Endothelial cell of umbilical vein (primary cell): ENCODE measurements around the gene FOLR3. TPM values are rescaled to one million over a fixed set of nuclear protein-coding genes. Genes with fewer than 3 reads are reported as not detected.

Source experiments
- BruUV-seq: library from RNA; stranded (reverse); fragments of 400-500 nt; replicated peaks from 2 replicates; lab custom pipeline; 2021; lab: Mats Ljungman, UMichigan
- CTCF ChIA-PET: fragments of 300-600, 350-600 bp; sonication (Branson Sonifier 250); formaldehyde crosslinking; loops from one replicate; lab custom pipeline; 2021; ENCODE audit warnings: antibody characterized with exemption, inconsistent platforms; lab: Charles Lee
- POLR2A ChIA-PET: fragments of 300-600, 350-600 bp; sonication (Branson Sonifier 250); formaldehyde crosslinking; loops from one replicate; lab custom pipeline; 2021; ENCODE audit warnings: antibody characterized with exemption, inconsistent platforms; lab: Charles Lee
- DNase-seq: peaks from one replicate; pipeline ENCODE4 v3.0.0-alpha.2; 2011; ENCODE audit warnings: low read depth, low spot score
- FAIRE-seq: peaks from 2 replicates; lab custom pipeline; 2011; peaks lifted over from hg19 to GRCh38; lab: Jason Lieb, UNC
- H2AFZ ChIP-seq: 2 replicates; pipeline ENCODE4 v1.6.0; 2012; ENCODE audit warnings: low read depth, low read length, control low read depth, inconsistent platforms
- H3K27ac ChIP-seq: 2 replicates; pipeline ENCODE4 v1.5.1; 2011; ENCODE audit warnings: low read depth, mild to moderate bottlenecking, control low read depth, low read length, moderate library complexity; ENCODE audit not compliant: insufficient read depth
- H3K27me3 ChIP-seq, 2 experiments: 2 replicates each; pipeline versions ENCODE4 v1.6.0 to v1.6.1; 2011; ENCODE audit warnings: low read length in 2 of 2, mixed read lengths in 1 of 2; ENCODE audit not compliant: control insufficient read depth in 2 of 2, insufficient read depth in 2 of 2
- H3K36me3 ChIP-seq, 2 experiments: 2 replicates in 1 of 2; 3 replicates in 1 of 2; pipeline ENCODE4 v1.5.1; 2011; ENCODE audit warnings: low read length in 2 of 2, mild to moderate bottlenecking in 1 of 2, moderate library complexity in 1 of 2; ENCODE audit not compliant: control insufficient read depth in 2 of 2, insufficient read depth in 2 of 2; ENCODE audit errors: extremely low read depth in 1 of 2
- H3K4me1 ChIP-seq: 3 replicates; pipeline ENCODE4 v1.5.1; 2011; ENCODE audit warnings: mild to moderate bottlenecking, low read length; ENCODE audit not compliant: control insufficient read depth, insufficient read depth; ENCODE audit errors: extremely low read depth
- H3K4me2 ChIP-seq: 2 replicates; pipeline ENCODE4 v1.6.1; 2011; ENCODE audit warnings: low read length, control low read depth, mixed read lengths; ENCODE audit not compliant: insufficient read depth
- H3K4me3 ChIP-seq, 3 experiments: fragments of 200-600 bp in 1 of 3; sonication (generic), shearing (Covaris generic) in 1 of 3; replicated peaks in 1 of 3; 2 replicates each; pipeline ENCODE4 v1.5.1; 2011 to 2016; ENCODE audit warnings: control low read depth in 3 of 3, low read length in 3 of 3, mild to moderate bottlenecking in 2 of 3, inconsistent platforms in 1 of 3, low read depth in 1 of 3, moderate library complexity in 1 of 3; ENCODE audit not compliant: insufficient read depth in 1 of 3
- H3K79me2 ChIP-seq: 2 replicates; pipeline ENCODE4 v1.6.0; 2012; ENCODE audit warnings: low read length, inconsistent platforms; ENCODE audit not compliant: control insufficient read depth, insufficient read depth
- H3K9ac ChIP-seq: replicated peaks from 2 replicates; pipeline ENCODE3; 2011; ENCODE audit warnings: low read length, control low read depth; ENCODE audit not compliant: insufficient read depth; ENCODE audit errors: extremely low read depth
- H3K9me1 ChIP-seq: replicated peaks from 3 replicates; pipeline ENCODE4 v1.6.0; 2011; ENCODE audit warnings: mild to moderate bottlenecking, low read length; ENCODE audit not compliant: control insufficient read depth, insufficient read depth; ENCODE audit errors: extremely low read depth
- H3K9me3 ChIP-seq: replicated peaks from 2 replicates; pipeline ENCODE4 v1.5.1; 2012; ENCODE audit warnings: low read length, inconsistent platforms; ENCODE audit not compliant: control insufficient read depth, insufficient read depth
- H4K20me1 ChIP-seq: replicated peaks from 2 replicates; pipeline ENCODE3; 2011; ENCODE audit warnings: mild to moderate bottlenecking, low read length; ENCODE audit not compliant: control insufficient read depth, insufficient read depth; ENCODE audit errors: extremely low read depth
- JUN ChIP-seq: IDR thresholded peaks from 2 replicates; pipeline ENCODE4 v1.6.1; 2011; ENCODE audit warnings: borderline replicate concordance, low read depth; ENCODE audit not compliant: insufficient read length, insufficient read depth
- MAX ChIP-seq: IDR thresholded peaks from 2 replicates; pipeline ENCODE4 v1.6.1; 2011; ENCODE audit not compliant: insufficient read depth, insufficient read length
- POLR2A ChIP-seq: IDR thresholded peaks from 2 replicates; pipeline ENCODE4 v1.6.1; 2012; ENCODE audit warnings: low read depth, mild to moderate bottlenecking, control low read depth, low read length
- POLR2AphosphoS5 ChIP-seq: IDR thresholded peaks from 2 replicates; pipeline ENCODE4 v1.6.1; 2012; ENCODE audit warnings: low read depth, mild to moderate bottlenecking, control low read depth, low read length, moderate library complexity; ENCODE audit not compliant: insufficient read depth
- dilution Hi-C: fragments of 300-500 bp; cut with MboI; formaldehyde crosslinking; loops from one replicate; pipeline ENCODE4 v1.15.0; 2019; ENCODE audit warnings: low sequenced_read_pairs; ENCODE audit not compliant: extremely low pct_ligation_motif_present
- intact Hi-C: fragments of 100-400 bp; cut with micrococcal nuclease; formaldehyde crosslinking; loops from one replicate; pipeline ENCODE4 v1.10.0; 2022
- polyA plus RNA-seq, 4 experiments: library from polyadenylated mRNA; depleted of rRNA in 3 of 4; stranded (reverse) in 3 of 4; unstranded in 1 of 4; fragments of >200 nt; gene quantifications; 2 replicates each; pipeline versions ENCODE4 v1.2.1 to v1.2.3, GENCODE V29; 2011 to 2012; ENCODE audit warnings: missing spikeins in 1 of 4
- total RNA-seq: library from RNA; stranded (reverse); gene quantifications from 2 replicates; pipeline ENCODE4 v1.2.3, GENCODE V29; 2021
- TF ChIP-seq, protein P1 (sequence below), 2 donors: IDR thresholded peaks; 1 replicate in 1 of 2; 2 replicates in 1 of 2; pipeline ENCODE4 v1.5.1; 2011; ENCODE audit warnings: low read length in 2 of 2, mild to moderate bottlenecking in 2 of 2, moderate library complexity in 2 of 2, control low read depth in 1 of 2, inconsistent platforms in 1 of 2, low read depth in 1 of 2; ENCODE audit not compliant: insufficient read depth in 1 of 2; ENCODE audit errors: extremely low read depth in 1 of 2

FOLR3 gene
- total and polyA plus RNA-seq, 2 donors (not counting 3 experiments of a cell fraction or from before 2014, with no cell fraction given), result not detected

DNA sequence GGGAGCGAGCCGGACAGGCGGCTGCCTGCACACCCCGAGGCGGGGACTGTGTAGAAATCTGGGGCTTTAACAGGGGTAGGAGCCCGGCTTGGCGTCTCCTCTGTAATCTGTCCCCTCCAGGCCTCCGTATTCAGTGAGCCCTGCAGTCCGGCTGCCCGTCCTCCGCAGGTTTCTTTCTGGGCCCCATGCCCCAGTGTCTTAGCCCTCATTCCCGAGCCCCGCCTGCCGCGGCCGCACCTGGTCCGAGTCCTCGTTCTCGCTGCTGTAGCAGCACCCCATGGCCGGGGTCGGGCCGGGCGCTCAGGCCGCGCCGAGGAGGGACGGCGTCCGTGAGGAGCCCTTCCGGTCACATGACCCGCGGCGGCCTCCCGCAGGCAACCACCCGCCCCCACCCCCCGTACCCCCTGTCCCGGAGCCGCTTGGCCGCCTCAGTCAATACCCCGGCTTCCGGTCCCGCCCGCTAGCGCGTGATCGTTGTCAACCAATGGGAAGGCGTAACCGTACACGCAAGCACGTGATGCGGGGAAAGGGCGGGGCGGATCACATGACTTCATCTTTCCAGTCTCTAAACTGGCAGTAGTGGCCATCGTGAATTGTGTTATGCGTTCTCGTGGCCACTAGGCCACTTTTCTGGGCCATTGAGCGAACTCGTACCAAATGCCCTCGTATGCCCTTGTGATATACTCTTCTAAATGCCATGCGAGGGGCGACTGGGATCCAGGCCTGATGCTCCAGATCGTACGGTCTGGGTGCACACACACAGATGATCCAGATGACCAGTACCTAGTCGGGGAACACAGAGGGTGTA lies 32.4 kb upstream of the FOLR3 start, which contains the start of gene LAMTOR1:
Gene LAMTOR1, minus strand, starts transcription at position 352 of the 808 bp plus-strand sequence. Its CDS starts 73 bp downstream, at position 279.
- Histone ChIP-seq H3K4me3 (peak within 1 kb of the TSS; percentile 74 to 97 (median 86)), H3K27me3 (no peaks in the 10 kb centered on the region), H3K4me1 (peaks cover 26% of the 10 kb centered on the region), H3K9ac (peak within 1 kb of the TSS; percentile 99), H3K9me3 (no peaks in the 10 kb centered on the region), H3K9me1 (no peaks in the 10 kb centered on the region), H3K79me2 (peaks cover 29% of the 10 kb centered on the region), H3K36me3 (peaks cover 10 to 11% of the 10 kb centered on the region in 2 experiments), H4K20me1 (no peaks in the 10 kb centered on the region), H2AFZ (peak within 1 kb of the TSS; percentile 79), H3K27ac (peak within 1 kb of the TSS; percentile 88), H3K4me2 (peak within 1 kb of the TSS; percentile 78)
- ChIA-PET POLR2A (no interaction called here), CTCF (interaction anchor here (1.0 to 2.2 kb wide), 3 partner anchors 13 to 328 kb away, joined by 3 to 7 read pairs (median 4); no protein-coding TSS in a partner anchor)
- peak; percentile 98 for FAIRE-seq
- intact Hi-C loops, result loop anchor here (1.0 to 2.0 kb wide), 3 partner anchors 9 to 62 kb away; partner anchors contain the start of genes ANAPC15, LRRC51 and NUMA1
- peak; percentile 99 for DNase-seq
- peak; percentile 92 for TF ChIP-seq POLR2A
- no peak for TF ChIP-seq JUN
- TF ChIP-seq, protein P1, sequence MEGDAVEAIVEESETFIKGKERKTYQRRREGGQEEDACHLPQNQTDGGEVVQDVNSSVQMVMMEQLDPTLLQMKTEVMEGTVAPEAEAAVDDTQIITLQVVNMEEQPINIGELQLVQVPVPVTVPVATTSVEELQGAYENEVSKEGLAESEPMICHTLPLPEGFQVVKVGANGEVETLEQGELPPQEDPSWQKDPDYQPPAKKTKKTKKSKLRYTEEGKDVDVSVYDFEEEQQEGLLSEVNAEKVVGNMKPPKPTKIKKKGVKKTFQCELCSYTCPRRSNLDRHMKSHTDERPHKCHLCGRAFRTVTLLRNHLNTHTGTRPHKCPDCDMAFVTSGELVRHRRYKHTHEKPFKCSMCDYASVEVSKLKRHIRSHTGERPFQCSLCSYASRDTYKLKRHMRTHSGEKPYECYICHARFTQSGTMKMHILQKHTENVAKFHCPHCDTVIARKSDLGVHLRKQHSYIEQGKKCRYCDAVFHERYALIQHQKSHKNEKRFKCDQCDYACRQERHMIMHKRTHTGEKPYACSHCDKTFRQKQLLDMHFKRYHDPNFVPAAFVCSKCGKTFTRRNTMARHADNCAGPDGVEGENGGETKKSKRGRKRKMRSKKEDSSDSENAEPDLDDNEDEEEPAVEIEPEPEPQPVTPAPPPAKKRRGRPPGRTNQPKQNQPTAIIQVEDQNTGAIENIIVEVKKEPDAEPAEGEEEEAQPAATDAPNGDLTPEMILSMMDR (IDR thresholded peaks at IDR 0.05; ENCODE audit: extremely low read depth in 1 of 2, insufficient read depth in 1 of 2, low read depth in 1 of 2, low read length in 2 of 2), result peak; percentile 34 to 38
- TF ChIP-seq MAX, result peak; percentile 99
- peak; percentile 97 for TF ChIP-seq POLR2AphosphoS5
- dilution Hi-C loops, result no loop called here
- BruUV-seq, result TSS peak; percentile 59
